Measurements from ENCODE around the gene RFX1.
"Not testable (repeated sequence)": the region's sequence is repeated elsewhere in the genome, so short reads cannot be mapped to it uniquely, and the experiment has no call there.

Gene RFX1

GRCh38 chr19:14053500-14053899 is 47.4 kb upstream of the RFX1 start:
- no peak for TF ChIP-seq EZH2phosphoT487 (IDR thresholded peaks at IDR 0.05; ENCODE audit: low read depth)
- TF ChIP-seq CTCF (IDR thresholded peaks at IDR 0.05; ENCODE audit: low read depth, low read length) = no peak
- H3K9me3 ChIP-seq (ENCODE audit: insufficient read depth, low read length) = no peaks in the 10 kb centered on the region
- no peak overlapping the region for H2AFZ ChIP-seq (ENCODE audit: low read depth, low read length)
- H4K20me1 ChIP-seq (ENCODE audit: insufficient read depth, low read length) = no peaks in the 10 kb centered on the region
- no peak overlapping the region for H3K9ac ChIP-seq (ENCODE audit: low read length)
- H3K79me2 ChIP-seq (ENCODE audit: low read length) = no peaks in the 10 kb centered on the region
- H3K27me3 ChIP-seq (ENCODE audit: low read depth, low read length) = peaks cover 5% of the 10 kb centered on the region; the same call in 1 of the 2 replicates
- no peak overlapping the region for H3K4me2 ChIP-seq (ENCODE audit: low read length)
- H3K27ac ChIP-seq (ENCODE audit: low read length) = no peak overlapping the region
- H3K4me3 ChIP-seq (ENCODE audit: low read length) = no peak overlapping the region
- peaks cover 15% of the 10 kb centered on the region for H3K36me3 ChIP-seq (replicated peaks; ENCODE audit: low read depth, low read length)
- no peaks in the 10 kb centered on the region for H3K4me1 ChIP-seq (ENCODE audit: low read length)

GRCh38 chr19:14053032-14053431 is 46.9 kb upstream of the RFX1 start:
- no peak overlapping the region for H3K27ac ChIP-seq (ENCODE audit: low read length)
- H4K20me1 ChIP-seq (ENCODE audit: insufficient read depth, low read length) = no peaks in the 10 kb centered on the region
- H2AFZ ChIP-seq (ENCODE audit: low read depth, low read length) = no peak overlapping the region
- TF ChIP-seq EZH2phosphoT487 (IDR thresholded peaks at IDR 0.05; ENCODE audit: low read depth) (no peak), CTCF (IDR thresholded peaks at IDR 0.05; ENCODE audit: low read depth, low read length) (no peak)
- no peak overlapping the region for H3K4me3 ChIP-seq (ENCODE audit: low read length)
- H3K9me3 ChIP-seq (ENCODE audit: insufficient read depth, low read length) = no peaks in the 10 kb centered on the region
- no peak overlapping the region for H3K4me2 ChIP-seq (ENCODE audit: low read length)
- no peaks in the 10 kb centered on the region; the same call in 1 of the 2 replicates for H3K27me3 ChIP-seq (ENCODE audit: low read depth, low read length)
- no peak overlapping the region for H3K9ac ChIP-seq (ENCODE audit: low read length)
- no peaks in the 10 kb centered on the region for H3K79me2 ChIP-seq (ENCODE audit: low read length)
- H3K4me1 ChIP-seq (ENCODE audit: low read length) = no peaks in the 10 kb centered on the region
- H3K36me3 ChIP-seq (replicated peaks; ENCODE audit: low read depth, low read length) = peaks cover 18% of the 10 kb centered on the region

GRCh38 chr19:14052470-14052869 is 46.4 kb upstream of the RFX1 start:
- Histone ChIP-seq H3K9me3 (ENCODE audit: insufficient read depth, low read length) (no peaks in the 10 kb centered on the region), H2AFZ (ENCODE audit: low read depth, low read length) (no peak overlapping the region), H3K4me1 (ENCODE audit: low read length) (no peaks in the 10 kb centered on the region), H4K20me1 (ENCODE audit: insufficient read depth, low read length) (no peaks in the 10 kb centered on the region), H3K27me3 (ENCODE audit: low read depth, low read length) (no peaks in the 10 kb centered on the region), H3K79me2 (ENCODE audit: low read length) (no peaks in the 10 kb centered on the region), H3K9ac (ENCODE audit: low read length) (no peak overlapping the region), H3K36me3 (replicated peaks; ENCODE audit: low read depth, low read length) (peaks cover 18% of the 10 kb centered on the region), H3K4me3 (ENCODE audit: low read length) (no peak overlapping the region), H3K4me2 (ENCODE audit: low read length) (no peak overlapping the region), H3K27ac (ENCODE audit: low read length) (no peak overlapping the region)
- TF ChIP-seq CTCF (IDR thresholded peaks at IDR 0.05; ENCODE audit: low read depth, low read length) (no peak), EZH2phosphoT487 (IDR thresholded peaks at IDR 0.05; ENCODE audit: low read depth) (no peak)

GRCh38 chr19:14051980-14052379 is 45.9 kb upstream of the RFX1 start:
- no peaks in the 10 kb centered on the region for H3K79me2 ChIP-seq (ENCODE audit: low read length)
- H4K20me1 ChIP-seq (ENCODE audit: insufficient read depth, low read length) = no peaks in the 10 kb centered on the region
- no peak overlapping the region for H3K9ac ChIP-seq (ENCODE audit: low read length)
- H2AFZ ChIP-seq (ENCODE audit: low read depth, low read length) = no peak overlapping the region
- no peak overlapping the region for H3K4me2 ChIP-seq (ENCODE audit: low read length)
- H3K27me3 ChIP-seq (ENCODE audit: low read depth, low read length) = no peaks in the 10 kb centered on the region
- peaks cover 18% of the 10 kb centered on the region for H3K36me3 ChIP-seq (replicated peaks; ENCODE audit: low read depth, low read length)
- TF ChIP-seq CTCF (IDR thresholded peaks at IDR 0.05; ENCODE audit: low read depth, low read length) = no peak
- no peaks in the 10 kb centered on the region for H3K4me1 ChIP-seq (ENCODE audit: low read length)
- no peak overlapping the region for H3K4me3 ChIP-seq (ENCODE audit: low read length)
- no peak overlapping the region for H3K27ac ChIP-seq (ENCODE audit: low read length)
- no peaks in the 10 kb centered on the region for H3K9me3 ChIP-seq (ENCODE audit: insufficient read depth, low read length)

- not testable (repeated sequence) for H3K27me3 ChIP-seq (ENCODE audit: low read depth, low read length); H2AFZ ChIP-seq (ENCODE audit: low read depth, low read length); H3K27ac ChIP-seq (ENCODE audit: low read length); H3K79me2 ChIP-seq (ENCODE audit: low read length); H3K9ac ChIP-seq (ENCODE audit: low read length); H3K4me3 ChIP-seq (ENCODE audit: low read length); H3K4me1 ChIP-seq (ENCODE audit: low read length); H3K4me2 ChIP-seq (ENCODE audit: low read length); H4K20me1 ChIP-seq (ENCODE audit: insufficient read depth, low read length); H3K9me3 ChIP-seq (ENCODE audit: insufficient read depth, low read length)
- peaks cover 18% of the 10 kb centered on the region for H3K36me3 ChIP-seq (replicated peaks; ENCODE audit: low read depth, low read length)
Observed at GRCh38 chr19:14050961-14051360, 44.8 kb upstream of the RFX1 start.

Data from OCI-LY3 (cell line).